IPS-NIHi7 (cell line): ENCODE measurements around the gene RPL10.

Experiments
- DNase-seq: peaks from one replicate; pipeline ENCODE4 v3.0.0; 2012; ENCODE audit warnings: mixed read lengths; ENCODE audit errors: extremely low spot score

RPL10 gene

DNA sequence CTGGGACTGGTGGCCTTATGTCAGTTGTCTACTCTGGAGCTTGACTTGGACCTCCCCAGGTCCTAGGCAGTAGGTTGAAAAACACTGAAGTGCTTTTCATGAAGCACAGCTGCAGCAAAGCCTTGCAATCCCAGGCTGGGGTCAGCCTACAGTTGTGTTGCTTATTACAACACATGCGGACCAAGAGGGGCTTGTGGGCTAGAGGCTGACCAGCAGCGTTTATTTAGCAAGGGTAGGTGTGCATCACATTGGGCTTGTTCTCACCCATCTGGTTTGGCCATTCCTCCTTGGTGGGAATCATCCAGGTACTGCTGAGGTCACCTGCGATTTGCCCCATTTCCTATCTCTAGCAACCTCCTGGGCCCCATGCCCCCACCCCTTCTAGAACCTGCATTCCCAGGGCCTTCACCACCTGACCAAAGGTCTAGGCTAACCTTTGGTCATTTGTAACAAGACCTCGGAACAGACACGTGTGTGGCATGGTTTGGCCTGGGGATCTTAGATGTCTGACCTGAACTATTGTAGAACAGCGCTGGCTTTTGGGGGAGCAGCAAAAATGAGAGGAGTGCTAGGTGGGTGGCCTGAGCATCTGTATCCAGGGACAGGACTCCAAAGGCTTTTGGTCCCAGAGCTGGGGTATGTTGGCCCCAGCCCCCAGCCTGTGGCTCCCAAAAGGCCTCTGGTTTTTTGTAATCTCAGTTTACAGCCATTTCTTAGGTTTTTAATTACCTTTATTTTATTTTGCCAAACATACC is 3.0 kb downstream of the RPL10 start:
- DNase-seq, result peak; percentile 12

GRCh38 chrX:154401918-154402621 is 3.9 kb downstream of the RPL10 start:
- no peak for DNase-seq

DNA sequence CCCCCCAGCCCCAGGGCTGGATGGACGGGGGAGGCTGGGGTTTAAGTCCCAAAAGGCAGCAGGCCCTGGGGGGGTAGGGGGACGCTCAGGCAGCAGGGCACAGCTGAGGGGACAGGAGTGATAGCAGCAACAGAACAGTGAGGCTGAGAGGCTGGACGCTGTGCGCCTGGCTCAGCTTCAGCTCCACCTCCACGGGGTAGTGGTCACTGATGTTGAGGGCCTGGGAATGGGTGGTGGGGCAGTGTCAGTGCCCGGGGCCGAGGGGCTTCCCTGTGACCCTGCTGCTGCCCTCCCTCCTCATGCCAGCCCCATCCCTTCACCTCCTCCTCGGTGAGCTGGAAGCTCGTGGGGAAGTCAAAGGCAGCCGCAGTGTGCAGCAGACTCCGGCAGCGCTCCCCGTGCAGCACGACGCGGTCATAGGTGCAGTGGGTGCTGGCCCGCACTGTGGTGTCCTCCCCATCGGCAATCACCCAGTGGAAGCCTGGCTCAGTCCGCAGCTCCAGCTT is 4.5 kb downstream of the RPL10 start:
- DNase-seq, result no peak

- no peak for DNase-seq
These were observed 5.0 kb downstream of the RPL10 start for GRCh38 chrX:154403192-154403591.

- no peak for DNase-seq
These were observed 5.7 kb downstream of the RPL10 start for GRCh38 chrX:154403858-154404257.

GRCh38 chrX:154404625-154405192 is 6.5 kb downstream of the RPL10 start:
- DNase-seq, result no peak

- DNase-seq, result no peak
These were observed 10.6 kb downstream of the RPL10 start for GRCh38 chrX:154408659-154409221.

DNA sequence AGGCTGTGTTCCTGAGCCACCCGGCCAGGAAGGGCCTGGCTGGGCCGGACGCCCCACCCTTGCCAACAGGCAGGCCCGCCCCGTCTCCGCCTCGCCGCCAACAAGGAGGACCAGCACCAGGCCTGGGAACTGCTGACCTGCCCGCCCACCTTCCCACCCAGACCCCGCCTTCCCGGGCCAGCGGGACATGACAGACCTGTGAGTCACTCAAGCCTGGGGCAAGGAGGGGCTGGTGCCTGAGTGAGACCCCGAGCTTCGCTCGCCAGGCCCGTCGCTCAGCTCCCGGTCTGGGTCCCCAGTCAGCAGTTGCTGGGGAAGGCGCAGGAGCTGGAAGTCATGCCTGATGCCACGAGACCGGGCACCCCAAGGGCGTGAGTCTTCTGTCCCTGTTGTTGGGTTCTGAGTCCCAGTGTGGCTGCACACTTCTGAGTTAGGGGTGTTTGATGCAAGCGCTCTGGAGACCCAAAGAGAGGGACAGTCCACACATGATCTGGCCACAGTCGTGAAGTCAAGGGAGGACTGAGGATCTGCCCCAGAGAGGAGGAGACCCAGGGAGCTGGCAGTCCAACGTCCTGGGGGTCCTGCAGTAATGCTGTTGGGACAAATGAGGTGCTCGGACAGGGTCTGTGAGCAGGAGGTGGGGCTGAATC is 11.2 kb downstream of the RPL10 start, which contains the start of gene DNASE1L1:
Gene DNASE1L1, minus strand, starts transcription at position 33 of the 650 bp plus-strand sequence. CDS start 3,686 bp downstream, outside the sequence.
- peak; percentile 77 for DNase-seq

- DNase-seq, result peak; percentile 59
These were observed 13.8 kb downstream of the RPL10 start for GRCh38 chrX:154411981-154412340.

DNA sequence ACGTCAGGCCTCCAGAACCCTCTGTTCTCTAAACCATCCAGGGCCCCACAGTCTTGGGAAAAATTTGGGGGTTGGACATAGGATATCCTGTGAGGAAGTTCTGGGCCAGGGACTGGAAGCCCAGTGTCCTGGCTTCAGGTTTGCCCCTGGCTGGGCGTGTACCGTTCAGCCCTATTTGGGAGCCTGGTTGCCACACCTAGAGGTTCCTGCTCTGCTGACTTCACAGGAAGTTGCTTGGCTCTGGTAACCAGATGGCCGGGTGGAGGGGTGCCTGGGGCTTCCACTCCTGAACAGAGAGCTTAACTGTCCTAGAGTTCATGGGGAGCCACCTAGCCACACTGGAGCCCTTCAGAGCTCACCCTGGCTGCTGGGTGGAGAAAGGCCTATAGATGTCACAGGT is 14.3 kb downstream of the RPL10 start:
- no peak for DNase-seq

DNA sequence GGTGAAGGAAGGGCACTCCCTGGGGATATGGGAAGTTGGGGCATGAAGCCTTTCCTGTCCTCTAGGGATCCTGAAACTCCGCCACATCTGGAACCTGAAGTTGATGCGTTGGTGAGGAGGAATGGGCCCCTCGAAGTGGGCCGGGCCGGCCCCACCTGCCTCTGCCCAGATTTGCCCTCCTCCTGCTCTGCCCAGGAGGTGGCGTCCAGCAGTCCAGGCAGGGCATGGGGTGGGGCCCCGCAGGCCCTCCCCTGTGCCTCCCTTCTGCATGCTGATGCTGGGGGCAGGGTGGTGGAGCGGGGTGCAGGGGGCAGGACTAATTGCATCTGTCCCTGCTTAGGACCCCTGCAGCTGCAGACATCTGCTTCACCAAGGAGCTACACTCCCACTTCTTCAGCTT is 15.0 kb downstream of the RPL10 start:
- no peak for DNase-seq

- no peak for DNase-seq
These were observed 19.0 kb downstream of the RPL10 start for GRCh38 chrX:154417157-154417556.

GRCh38 chrX:154419189-154419588 is 21.0 kb downstream of the RPL10 start:
- DNase-seq, result no peak

DNA sequence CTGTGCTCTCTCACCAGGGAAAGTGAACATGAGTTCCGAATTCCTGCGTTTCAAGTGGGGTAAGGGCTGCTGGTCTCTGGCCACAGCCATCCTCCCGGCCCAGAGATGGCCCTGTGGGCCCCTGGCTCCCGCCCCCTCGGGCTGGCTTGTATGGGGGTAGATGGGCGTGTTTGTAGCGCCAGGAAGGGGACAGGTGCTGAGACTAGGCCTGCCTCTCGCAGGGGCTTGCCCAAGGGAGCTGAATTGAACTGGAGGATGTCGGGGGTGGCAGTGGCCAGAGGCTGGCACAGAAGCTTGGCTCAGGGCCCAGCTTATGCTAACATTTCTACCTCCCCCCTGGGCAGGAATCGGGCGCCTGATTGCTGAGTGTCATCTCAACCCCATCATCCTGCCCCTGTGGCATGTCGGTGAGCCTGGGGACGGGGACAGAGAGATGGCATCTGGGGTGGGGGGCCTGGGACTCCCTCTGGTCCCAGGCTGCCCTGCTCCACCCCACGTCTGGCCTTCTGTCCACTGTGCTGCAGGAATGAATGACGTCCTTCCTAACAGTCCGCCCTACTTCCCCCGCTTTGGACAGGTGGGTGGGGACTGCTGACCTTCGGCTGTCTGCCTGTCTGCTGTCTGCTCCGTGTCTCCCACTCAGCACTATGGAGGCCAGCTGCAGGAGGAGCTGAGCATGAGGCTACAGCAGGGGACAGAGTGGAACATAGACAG is 21.7 kb downstream of the RPL10 start:
- no peak for DNase-seq

GRCh38 chrX:154420402-154420756 is 22.2 kb downstream of the RPL10 start:
- no peak for DNase-seq

DNA sequence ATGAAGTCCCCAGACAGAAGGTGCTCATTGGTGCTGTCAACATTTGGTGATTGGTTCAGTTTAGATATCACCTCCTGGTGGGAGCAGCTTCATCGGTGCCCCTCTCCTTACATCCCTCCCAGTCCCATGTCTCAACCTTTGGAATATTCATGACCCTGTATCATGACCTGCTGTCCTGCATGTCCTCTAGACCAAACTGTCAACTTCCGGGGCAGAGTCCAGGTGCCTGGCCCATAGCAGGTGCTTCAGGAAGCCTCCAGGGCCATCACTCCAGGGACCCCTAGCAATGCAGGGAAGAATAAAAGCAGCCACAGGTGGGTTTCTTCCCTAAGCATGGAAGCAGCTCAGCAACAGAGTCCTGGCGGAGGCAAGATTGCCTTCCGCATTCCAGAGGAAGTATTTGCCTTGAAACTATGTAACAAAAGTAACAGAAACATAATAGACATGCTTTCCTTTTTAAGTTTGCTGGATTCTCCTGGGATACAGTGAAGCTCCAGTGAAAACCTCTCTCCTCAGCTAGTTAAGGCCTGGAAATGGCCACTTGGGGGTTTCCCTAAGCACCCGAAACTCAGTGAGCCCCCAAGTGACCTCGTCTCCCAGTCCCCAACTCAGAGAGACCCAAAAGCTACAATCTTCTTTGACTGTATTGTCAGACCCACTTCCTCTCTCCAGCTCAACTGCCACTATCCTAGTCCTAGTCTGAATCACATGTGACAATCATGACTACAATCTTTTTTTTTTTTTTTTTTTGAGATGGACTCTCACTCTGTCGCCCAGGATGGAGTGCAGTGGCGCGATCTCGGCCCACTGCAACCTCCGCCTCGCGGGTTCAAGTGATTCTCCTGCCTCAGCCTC is 29.0 kb downstream of the RPL10 start:
- no peak for DNase-seq

GRCh38 chrX:154428176-154429171 is 30.3 kb downstream of the RPL10 start, which contains the start of gene ATP6AP1:
Gene ATP6AP1, plus strand, starts transcription at chrX:154428677. Its CDS starts 16 bp downstream, at chrX:154428693.
- peak; percentile 83 for DNase-seq

DNA sequence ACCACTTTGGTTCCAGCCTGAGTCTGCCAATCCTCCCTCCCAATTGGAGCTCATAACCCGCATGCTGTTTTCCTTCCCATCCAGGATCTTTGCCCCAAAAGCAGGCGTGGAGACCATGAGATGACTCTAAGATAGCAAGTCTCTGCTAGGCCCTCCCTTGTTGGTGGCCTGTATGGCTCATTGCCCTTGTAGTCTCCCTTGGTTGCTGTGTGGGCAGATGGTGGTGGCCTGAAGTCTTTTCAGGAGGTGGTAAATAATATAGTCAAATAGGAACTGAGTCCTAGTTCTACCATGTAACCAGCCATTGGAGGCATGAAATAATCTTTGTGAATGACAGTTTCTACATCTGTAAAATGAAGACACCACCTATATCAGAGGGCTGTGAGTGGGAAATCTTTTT is 31.5 kb downstream of the RPL10 start:
- no peak for DNase-seq

GRCh38 chrX:154430479-154430878 is 32.3 kb downstream of the RPL10 start:
- no peak for DNase-seq
